Right lung (tissue), 5 donors: ENCODE results near the gene TRIM16. TPM values are rescaled to one million over a fixed set of nuclear protein-coding genes. Genes with fewer than 3 reads are reported as not detected.
"Not testable (repeated sequence)": the region's sequence is repeated elsewhere in the genome, so short reads cannot be mapped to it uniquely, and the experiment has no call there.

Experiments
- DNase-seq, 2 donors: peaks; one replicate each; pipeline ENCODE4 v3.0.0-alpha.2; 2013
- polyA plus RNA-seq, 5 donors: library from polyadenylated mRNA; unstranded; fragments of 120-200 nt; gene quantifications; one replicate each; pipeline versions ENCODE4 v1.2.1 to v1.2.3, GENCODE V29; 2013; ENCODE audit warnings: inconsistent platforms in 1 of 5, low replicate concordance in 1 of 5; ENCODE audit not compliant: insufficient read length in 5 of 5, insufficient read depth in 1 of 5

The TRIM16 gene
- polyA plus RNA-seq, 5 donors, result 23.5 to 34.9 (median 34.1) TPM

- peak in 1 of 2 donors; percentile 13 for DNase-seq
Measured at GRCh38 chr17:15619331-15620058, 64.6 kb downstream of the TRIM16 start, which contains the start of gene FBXW10B. Gene FBXW10B, minus strand, starts transcription at chr17:15619704. Its CDS starts 192 bp downstream, at chr17:15619512.

- DNase-seq, result not testable (repeated sequence)
Measured at GRCh38 chr17:15616828-15617227, 67.3 kb downstream of the TRIM16 start.

DNA sequence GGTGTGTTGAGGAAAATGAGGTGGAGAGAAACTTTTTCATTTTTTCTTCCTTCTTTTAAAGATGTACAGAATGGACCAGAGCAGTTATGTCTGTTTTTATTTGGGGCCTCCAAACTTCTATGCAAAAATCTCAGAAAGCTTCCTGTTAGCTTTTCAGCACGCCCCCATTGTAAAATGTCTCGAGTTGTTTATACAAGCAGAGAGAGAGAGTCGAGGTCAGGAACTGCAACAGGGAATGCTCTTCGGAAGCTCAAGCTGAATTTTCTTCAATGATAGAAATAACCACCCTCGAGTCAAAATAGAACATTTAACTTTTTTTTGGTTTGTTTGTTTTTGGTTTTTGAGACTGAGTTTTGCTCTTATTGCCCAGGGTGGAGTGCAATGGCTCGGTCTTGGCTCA lies 68.3 kb downstream of the TRIM16 start:
- DNase-seq, result not testable (repeated sequence)

DNA sequence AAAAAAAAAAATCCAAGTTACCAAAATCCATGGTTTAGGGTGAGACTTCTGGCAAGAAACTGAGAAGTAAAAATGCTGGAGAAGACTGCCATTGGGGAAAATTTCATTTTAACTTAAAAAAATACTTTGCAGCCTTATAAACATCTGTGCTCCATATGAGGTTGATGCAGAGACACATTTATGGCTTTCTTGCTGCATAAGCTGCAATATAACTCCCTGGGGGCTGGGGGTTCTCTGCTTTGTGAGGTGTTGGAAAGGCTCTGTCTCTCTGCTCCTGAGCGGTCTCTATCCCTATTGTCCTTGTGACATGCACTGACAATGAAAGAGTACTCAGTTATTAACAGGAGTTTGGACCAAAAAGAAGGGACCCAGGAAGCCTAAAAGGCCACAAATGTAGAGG lies 71.0 kb downstream of the TRIM16 start:
- DNase-seq, result not testable (repeated sequence)

- not testable (repeated sequence) for DNase-seq
Measured at GRCh38 chr17:15592960-15593359, 91.2 kb downstream of the TRIM16 start.

GRCh38 chr17:15591986-15592385 lies 92.1 kb downstream of the TRIM16 start:
- DNase-seq, result not testable (repeated sequence)

- not testable (repeated sequence) for DNase-seq
Measured at GRCh38 chr17:15590844-15591243, 93.3 kb downstream of the TRIM16 start.

GRCh38 chr17:15589544-15590536 lies 94.3 kb downstream of the TRIM16 start:
- DNase-seq, result not testable (repeated sequence)

DNA sequence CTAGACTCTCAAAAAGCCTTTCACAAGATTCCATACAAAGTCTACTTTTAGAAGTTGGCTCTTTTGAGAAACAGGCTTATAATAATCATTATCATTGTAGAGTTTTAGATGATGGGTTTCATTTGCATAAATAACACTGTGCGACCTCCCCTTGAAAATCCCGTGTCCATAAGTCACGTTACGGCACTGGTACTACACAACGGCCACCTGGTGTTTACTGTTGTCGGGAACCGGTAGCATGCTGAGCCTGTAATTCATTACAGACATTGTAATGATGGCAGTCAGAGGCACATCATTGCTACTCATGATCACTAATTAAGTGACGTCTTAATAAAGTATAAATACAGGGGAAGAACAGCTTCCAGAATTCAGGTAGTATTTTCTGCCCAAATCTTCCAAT lies 96.1 kb downstream of the TRIM16 start:
- DNase-seq, result not testable (repeated sequence)

- not testable (repeated sequence) for DNase-seq
Measured at GRCh38 chr17:15583313-15583712, 100.8 kb downstream of the TRIM16 start.

DNA sequence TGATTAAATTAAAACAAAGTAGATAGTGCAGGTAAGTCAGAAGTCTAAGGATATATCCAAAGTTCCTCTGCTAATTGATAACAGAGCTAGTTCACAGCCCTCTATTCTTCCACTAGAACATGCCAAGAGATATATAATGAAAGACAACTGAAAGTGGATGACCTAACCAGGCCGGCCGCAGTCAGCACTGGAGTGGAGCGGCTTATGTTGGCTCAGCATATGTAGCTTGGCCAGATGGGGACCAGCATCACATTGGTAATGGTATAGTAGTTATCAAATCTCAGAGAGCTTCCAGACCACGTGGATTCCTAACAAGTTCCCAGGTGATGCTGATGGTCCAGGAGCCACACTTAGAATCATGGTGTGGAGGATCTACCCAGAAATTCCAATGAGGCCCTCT lies 102.6 kb downstream of the TRIM16 start:
- DNase-seq, result not testable (repeated sequence)

Other genes starting within 250 kb of the TRIM16 start
- gene CDRT4, start 216.7 kb downstream of the TRIM16 start, polyA plus RNA-seq, result 10 to 100 TPM; 14.4 to 28.2 (median 17.2) TPM
- gene TVP23C, start 120.8 kb downstream of the TRIM16 start, polyA plus RNA-seq, result 10 to 100 TPM; 15.2 to 38.3 (median 25.6) TPM
- gene FBXW10B, start 64.6 kb downstream of the TRIM16 start, polyA plus RNA-seq, result 1 to 10 TPM; 1.1 to 2.3 (median 2.0) TPM
- 10 to 100 TPM; 27.6 to 57.1 (median 50.0) TPM for gene ZNF286A, start 15.4 kb upstream of the TRIM16 start, polyA plus RNA-seq
- gene TBC1D26, start 48.0 kb upstream of the TRIM16 start, polyA plus RNA-seq, result 1 to 10 TPM in 1 of 5 donors, under 1 TPM in 4; 0.21 to 1.0 (median 0.86) TPM